Measurements from ENCODE around the gene TMEM41B.

Gene TMEM41B

GRCh38 chr11:9301720-9302119 is 12.7 kb downstream of the TMEM41B start:
- Histone ChIP-seq H3K4me1 (ENCODE audit: insufficient read depth, low read length) (no peaks in the 10 kb centered on the region), H3K4me3 (ENCODE audit: low read length) (no peak overlapping the region)

GRCh38 chr11:9293646-9294045 is 20.7 kb downstream of the TMEM41B start:
- no peak overlapping the region for H3K27ac ChIP-seq (ENCODE audit: low read length)
- no peak overlapping the region for H3K9ac ChIP-seq (ENCODE audit: low read depth, low read length)
- H3K36me3 ChIP-seq (ENCODE audit: insufficient read depth, low read depth, low read length), result peaks cover 46% of the 10 kb centered on the region
- H3K4me3 ChIP-seq (ENCODE audit: low read length), result no peak overlapping the region
- H3K4me1 ChIP-seq (ENCODE audit: insufficient read depth, low read length), result no peaks in the 10 kb centered on the region
- H3K27me3 ChIP-seq (ENCODE audit: insufficient read depth, low read length), result no peaks in the 10 kb centered on the region
- H3K9me3 ChIP-seq (ENCODE audit: insufficient read depth, low read depth, low read length), result no peaks in the 10 kb centered on the region

More at GRCh38 chr11:9301720-9302119, 12.7 kb downstream of the TMEM41B start:
- Histone ChIP-seq H3K9me3 (ENCODE audit: insufficient read depth, low read depth, low read length) (no peaks in the 10 kb centered on the region), H3K27ac (ENCODE audit: low read length) (no peak overlapping the region), H3K27me3 (ENCODE audit: insufficient read depth, low read length) (no peaks in the 10 kb centered on the region), H3K36me3 (ENCODE audit: insufficient read depth, low read depth, low read length) (peaks cover 22% of the 10 kb centered on the region), H3K9ac (ENCODE audit: low read depth, low read length) (no peak overlapping the region)

DNA sequence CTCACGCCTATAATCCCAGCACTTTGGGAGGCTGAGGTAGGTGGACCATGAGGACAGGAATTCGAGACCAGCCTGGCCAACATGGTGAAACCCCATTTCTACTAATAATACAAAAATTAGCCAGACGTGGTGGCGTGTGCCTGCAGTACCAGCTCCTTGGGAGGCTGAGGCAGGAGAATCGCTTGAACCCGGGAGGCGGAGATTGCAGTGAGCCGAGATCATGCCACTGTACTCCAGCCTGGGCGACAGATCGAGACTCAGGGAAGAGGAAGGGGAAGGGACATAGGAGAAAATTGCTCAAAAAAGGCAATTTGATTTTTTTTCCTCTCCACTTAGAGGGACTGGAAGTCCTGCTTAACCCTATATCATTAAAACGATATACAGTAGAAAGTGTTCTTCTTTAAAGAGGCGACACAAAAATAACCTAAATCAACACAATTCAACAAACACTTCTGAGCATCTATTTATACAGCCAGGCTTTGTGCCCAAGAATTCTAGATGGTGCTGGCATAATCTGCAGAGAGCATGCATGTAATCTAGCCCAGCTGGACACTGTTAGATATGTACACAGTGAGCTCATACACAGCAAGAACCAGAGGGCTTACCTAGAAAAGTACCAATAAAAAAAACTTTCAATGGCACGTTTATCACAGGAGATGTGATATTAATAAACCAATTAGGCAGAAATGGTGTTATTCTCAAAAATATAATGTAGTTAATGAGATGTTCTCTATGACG is 28.4 kb downstream of the TMEM41B start:
- Histone ChIP-seq H3K9me3 (ENCODE audit: insufficient read depth, low read depth, low read length) (no peaks in the 10 kb centered on the region), H3K4me3 (ENCODE audit: low read length) (no peak overlapping the region), H3K4me1 (ENCODE audit: insufficient read depth, low read length) (no peaks in the 10 kb centered on the region), H3K9ac (ENCODE audit: low read depth, low read length) (no peak overlapping the region), H3K27ac (ENCODE audit: low read length) (no peak overlapping the region), H3K36me3 (ENCODE audit: insufficient read depth, low read depth, low read length) (peaks cover 52% of the 10 kb centered on the region), H3K27me3 (ENCODE audit: insufficient read depth, low read length) (no peaks in the 10 kb centered on the region)

GRCh38 chr11:9280655-9281301 is 33.6 kb downstream of the TMEM41B start:
- Histone ChIP-seq H3K27ac (ENCODE audit: low read length) (no peak overlapping the region), H3K4me1 (ENCODE audit: insufficient read depth, low read length) (no peaks in the 10 kb centered on the region), H3K9me3 (ENCODE audit: insufficient read depth, low read depth, low read length) (no peaks in the 10 kb centered on the region), H3K9ac (ENCODE audit: low read depth, low read length) (no peak overlapping the region), H3K27me3 (ENCODE audit: insufficient read depth, low read length) (no peaks in the 10 kb centered on the region), H3K4me3 (ENCODE audit: low read length) (no peak overlapping the region), H3K36me3 (ENCODE audit: insufficient read depth, low read depth, low read length) (peaks cover 37% of the 10 kb centered on the region)

DNA sequence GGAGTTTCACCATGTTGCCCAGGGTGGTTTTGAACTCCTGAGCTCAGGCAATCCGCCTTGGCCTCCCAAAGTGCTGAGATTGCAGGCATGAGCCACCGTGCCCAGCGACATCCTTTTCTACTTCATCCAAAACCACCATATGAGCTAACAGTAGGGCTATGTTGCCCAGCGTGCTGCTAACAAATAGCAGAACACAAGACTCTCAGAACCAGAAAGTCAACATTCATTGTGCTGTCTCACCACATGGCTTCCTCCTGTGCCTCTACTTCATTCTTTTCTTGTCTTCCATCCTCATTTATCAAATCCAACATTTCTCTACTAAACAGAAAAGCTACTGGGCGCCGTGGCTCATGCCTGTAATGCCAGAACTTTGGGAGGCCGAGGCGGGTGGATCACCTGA is 37.2 kb downstream of the TMEM41B start:
- no peaks in the 10 kb centered on the region for H3K27me3 ChIP-seq (ENCODE audit: insufficient read depth, low read length)
- H3K27ac ChIP-seq (ENCODE audit: low read length), result no peak overlapping the region
- H3K36me3 ChIP-seq (ENCODE audit: insufficient read depth, low read depth, low read length), result peaks cover 21% of the 10 kb centered on the region
- no peak overlapping the region for H3K9ac ChIP-seq (ENCODE audit: low read depth, low read length)
- no peaks in the 10 kb centered on the region for H3K4me1 ChIP-seq (ENCODE audit: insufficient read depth, low read length)
- no peak overlapping the region for H3K4me3 ChIP-seq (ENCODE audit: low read length)
- H3K9me3 ChIP-seq (ENCODE audit: insufficient read depth, low read depth, low read length), result no peaks in the 10 kb centered on the region

GRCh38 chr11:9276571-9276970 is 37.8 kb downstream of the TMEM41B start:
- Histone ChIP-seq H3K27ac (ENCODE audit: low read length) (no peak overlapping the region), H3K4me1 (ENCODE audit: insufficient read depth, low read length) (no peaks in the 10 kb centered on the region), H3K9me3 (ENCODE audit: insufficient read depth, low read depth, low read length) (no peaks in the 10 kb centered on the region), H3K9ac (ENCODE audit: low read depth, low read length) (no peak overlapping the region), H3K36me3 (ENCODE audit: insufficient read depth, low read depth, low read length) (peaks cover 17% of the 10 kb centered on the region), H3K27me3 (ENCODE audit: insufficient read depth, low read length) (no peaks in the 10 kb centered on the region), H3K4me3 (ENCODE audit: low read length) (no peak overlapping the region)

DNA sequence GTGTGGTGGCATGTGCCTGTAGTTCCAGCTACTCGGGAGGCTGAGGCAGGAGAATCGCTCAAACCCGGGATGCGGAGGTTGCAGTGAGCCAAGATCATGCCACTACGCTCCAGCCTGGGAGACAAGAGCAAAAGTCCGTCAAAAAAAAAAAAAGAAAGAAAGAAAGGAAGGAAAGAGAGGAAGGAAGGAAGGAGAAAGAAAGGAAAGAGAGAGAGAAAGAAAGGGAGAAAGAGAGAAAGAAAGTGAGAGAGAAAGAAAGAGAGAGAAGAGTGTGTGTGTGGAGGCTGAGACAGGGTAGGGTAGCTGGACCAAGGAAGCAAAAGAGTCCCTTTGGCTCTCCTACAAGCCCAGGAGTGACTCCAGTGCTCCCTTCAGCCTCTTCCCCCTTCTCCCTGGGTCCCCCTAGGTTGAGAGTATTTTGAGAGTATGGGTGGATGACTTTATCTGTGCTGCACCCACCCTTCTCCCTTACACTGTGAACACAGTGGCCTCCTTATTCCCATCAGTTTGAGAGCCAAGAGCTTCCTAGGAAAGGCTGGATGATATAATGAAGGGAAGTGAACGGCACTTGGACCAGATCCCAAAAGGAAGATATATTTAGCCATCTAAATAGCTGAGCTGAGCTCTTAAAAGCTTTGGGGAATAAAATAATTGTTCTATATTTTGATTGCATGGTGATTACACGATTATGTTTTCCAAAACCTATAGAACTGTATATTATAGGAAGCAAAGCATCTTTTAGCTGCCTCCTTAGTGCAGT is 39.7 kb downstream of the TMEM41B start:
- Histone ChIP-seq H3K27me3 (ENCODE audit: insufficient read depth, low read length) (no peaks in the 10 kb centered on the region), H3K27ac (ENCODE audit: low read length) (no peak overlapping the region), H3K4me1 (ENCODE audit: insufficient read depth, low read length) (no peaks in the 10 kb centered on the region), H3K4me3 (ENCODE audit: low read length) (no peak overlapping the region), H3K36me3 (ENCODE audit: insufficient read depth, low read depth, low read length) (no peaks in the 10 kb centered on the region), H3K9me3 (ENCODE audit: insufficient read depth, low read depth, low read length) (no peaks in the 10 kb centered on the region), H3K9ac (ENCODE audit: low read depth, low read length) (no peak overlapping the region)

- Histone ChIP-seq H3K9ac (ENCODE audit: low read depth, low read length) (no peak overlapping the region), H3K27ac (ENCODE audit: low read length) (no peak overlapping the region), H3K36me3 (ENCODE audit: insufficient read depth, low read depth, low read length) (no peaks in the 10 kb centered on the region), H3K27me3 (ENCODE audit: insufficient read depth, low read length) (no peaks in the 10 kb centered on the region), H3K4me1 (ENCODE audit: insufficient read depth, low read length) (no peaks in the 10 kb centered on the region), H3K4me3 (ENCODE audit: low read length) (no peak overlapping the region), H3K9me3 (ENCODE audit: insufficient read depth, low read depth, low read length) (no peaks in the 10 kb centered on the region)
Observed at GRCh38 chr11:9273376-9274336, 40.7 kb downstream of the TMEM41B start.

DNA sequence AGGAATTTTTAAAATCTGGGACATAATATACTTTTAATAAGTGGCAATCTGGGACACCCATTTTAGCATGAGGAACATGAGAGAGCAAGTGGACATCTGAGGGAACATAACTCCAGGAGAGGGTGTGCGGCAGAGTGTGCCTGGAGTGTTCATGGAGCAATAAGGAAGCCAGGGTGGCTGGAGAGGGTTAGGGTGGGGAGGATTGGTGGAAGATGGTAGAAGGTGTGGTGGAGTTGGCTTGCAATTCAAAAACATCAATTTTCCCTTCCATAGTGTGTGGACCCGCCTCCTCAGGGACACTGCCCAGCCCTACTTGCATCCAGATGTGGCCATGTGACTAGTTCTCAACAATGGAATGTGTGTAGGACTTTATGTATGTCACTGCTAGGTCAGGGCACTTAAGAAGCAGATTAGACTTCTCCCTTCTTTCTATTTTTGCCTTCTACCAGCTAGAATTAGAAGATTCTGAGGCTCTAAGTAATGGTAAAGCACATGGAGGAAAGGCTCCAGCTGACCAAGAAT is 44.8 kb downstream of the TMEM41B start:
- Histone ChIP-seq H3K27ac (ENCODE audit: low read length) (no peak overlapping the region), H3K9me3 (ENCODE audit: insufficient read depth, low read depth, low read length) (no peaks in the 10 kb centered on the region), H3K4me3 (ENCODE audit: low read length) (no peak overlapping the region), H3K4me1 (ENCODE audit: insufficient read depth, low read length) (peaks cover 11% of the 10 kb centered on the region; the same call in 1 of the 2 replicates), H3K9ac (ENCODE audit: low read depth, low read length) (no peak overlapping the region), H3K27me3 (ENCODE audit: insufficient read depth, low read length) (no peaks in the 10 kb centered on the region), H3K36me3 (ENCODE audit: insufficient read depth, low read depth, low read length) (no peaks in the 10 kb centered on the region)

DNA sequence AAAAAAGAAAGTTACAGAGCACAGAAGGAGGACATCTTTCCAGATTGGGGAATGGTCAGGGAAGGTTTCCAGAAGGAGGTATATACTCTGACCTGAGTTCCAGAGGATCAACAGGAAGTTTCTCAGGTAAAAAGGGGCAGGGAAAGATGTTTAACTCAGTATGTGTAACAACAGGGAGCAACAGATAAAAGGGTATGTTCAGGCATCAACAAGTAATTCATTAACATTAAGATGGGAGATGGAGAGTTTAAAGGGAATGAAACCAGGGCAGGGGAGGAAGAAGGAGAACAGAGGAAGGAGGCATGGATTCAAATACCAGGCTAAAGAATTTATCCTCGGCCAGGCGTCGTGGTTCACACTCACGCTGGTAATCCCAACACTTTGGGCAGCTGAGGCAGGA is 46.7 kb downstream of the TMEM41B start:
- peaks cover 11% of the 10 kb centered on the region; the same call in 1 of the 2 replicates for H3K4me1 ChIP-seq (ENCODE audit: insufficient read depth, low read length)
- no peak overlapping the region for H3K9ac ChIP-seq (ENCODE audit: low read depth, low read length)
- no peaks in the 10 kb centered on the region; the same call in 1 of the 2 replicates for H3K27me3 ChIP-seq (ENCODE audit: insufficient read depth, low read length)
- H3K27ac ChIP-seq (ENCODE audit: low read length), result no peak overlapping the region
- H3K4me3 ChIP-seq (ENCODE audit: low read length), result no peak overlapping the region
- H3K36me3 ChIP-seq (ENCODE audit: insufficient read depth, low read depth, low read length), result no peaks in the 10 kb centered on the region
- H3K9me3 ChIP-seq (ENCODE audit: insufficient read depth, low read depth, low read length), result no peaks in the 10 kb centered on the region

GRCh38 chr11:9266926-9267325 is 47.5 kb downstream of the TMEM41B start:
- no peak overlapping the region for H3K4me3 ChIP-seq (ENCODE audit: low read length)
- no peak overlapping the region for H3K27ac ChIP-seq (ENCODE audit: low read length)
- H3K4me1 ChIP-seq (ENCODE audit: insufficient read depth, low read length), result peaks cover 14% of the 10 kb centered on the region
- no peak overlapping the region for H3K9ac ChIP-seq (ENCODE audit: low read depth, low read length)
- H3K9me3 ChIP-seq (ENCODE audit: insufficient read depth, low read depth, low read length), result no peaks in the 10 kb centered on the region
- H3K27me3 ChIP-seq (ENCODE audit: insufficient read depth, low read length), result no peaks in the 10 kb centered on the region; the same call in 1 of the 2 replicates
- no peaks in the 10 kb centered on the region for H3K36me3 ChIP-seq (ENCODE audit: insufficient read depth, low read depth, low read length)
